NCI-H1930 (cell line): ENCODE results near the gene BMPER.
"Not testable (repeated sequence)": the region's sequence is repeated elsewhere in the genome, so short reads cannot be mapped to it uniquely, and the experiment has no call there.

Experiments used
- DNase-seq, 2 experiments: peaks; one replicate each; lab custom pipeline; 2025; lab: John Stamatoyannopoulos, UW

The BMPER gene

GRCh38 chr7:34137176-34137575, 231.8 kb downstream of the BMPER start:
- DNase-seq = no peak

GRCh38 chr7:34138483-34138882, 233.1 kb downstream of the BMPER start:
- DNase-seq = no peak

DNA sequence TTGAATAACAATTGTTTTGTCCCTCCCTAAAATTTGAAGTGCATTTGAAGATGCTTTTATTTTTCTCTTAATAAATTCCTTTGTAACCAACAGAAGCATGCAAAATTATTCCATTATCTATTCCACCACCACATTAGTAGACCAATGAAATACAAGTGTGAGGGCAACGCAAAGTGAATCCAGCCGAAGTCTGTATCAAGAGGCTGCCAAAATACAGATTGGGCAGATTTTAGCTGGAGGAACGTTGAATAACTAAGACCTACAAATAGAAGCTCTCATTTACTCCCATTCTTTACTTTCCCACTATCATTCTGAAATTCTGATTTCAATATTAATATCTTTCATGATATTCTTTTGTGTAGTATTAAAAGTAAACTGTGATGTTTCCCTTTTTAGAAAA, 233.7 kb downstream of the BMPER start:
- no peak for DNase-seq

- no peak for DNase-seq
Observed at GRCh38 chr7:34140066-34140465, 234.7 kb downstream of the BMPER start.

- no peak for DNase-seq
Observed at GRCh38 chr7:34143402-34143801, 238.1 kb downstream of the BMPER start.

GRCh38 chr7:34145603-34146002, 240.3 kb downstream of the BMPER start:
- DNase-seq = no peak

DNA sequence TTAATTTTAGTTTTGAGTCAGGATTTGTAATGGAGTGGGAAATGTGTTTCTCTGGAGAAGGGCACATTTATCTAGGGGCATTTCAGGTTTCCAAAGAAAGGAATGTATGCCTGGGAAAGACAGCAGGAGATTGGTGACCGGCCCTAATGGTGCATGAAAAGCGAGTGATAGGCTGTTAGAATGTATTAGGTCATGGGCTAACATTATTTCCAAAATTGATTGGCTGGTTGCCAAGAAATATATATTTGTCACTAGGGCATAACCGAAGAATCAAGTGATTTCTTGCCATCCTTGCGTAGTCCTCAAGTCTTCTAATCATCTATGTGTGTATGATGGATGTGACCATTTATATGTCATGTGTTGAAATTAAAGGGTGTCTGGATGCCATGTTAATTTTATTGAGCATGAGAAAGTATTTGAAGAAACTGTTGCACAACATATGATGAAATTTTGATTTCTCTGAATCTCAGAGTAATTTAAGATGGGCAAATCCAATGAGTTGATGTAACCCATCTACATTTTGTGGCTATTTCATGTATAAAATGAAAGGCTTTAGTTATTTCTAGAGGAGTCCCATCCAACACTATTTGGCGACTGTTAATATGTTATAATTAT, 248.4 kb downstream of the BMPER start:
- no peak for DNase-seq

- DNase-seq = no peak
Observed at GRCh38 chr7:34155220-34155908, 250.0 kb downstream of the BMPER start.

- no peak for DNase-seq
Observed at GRCh38 chr7:34156336-34156735, 251.0 kb downstream of the BMPER start.

DNA sequence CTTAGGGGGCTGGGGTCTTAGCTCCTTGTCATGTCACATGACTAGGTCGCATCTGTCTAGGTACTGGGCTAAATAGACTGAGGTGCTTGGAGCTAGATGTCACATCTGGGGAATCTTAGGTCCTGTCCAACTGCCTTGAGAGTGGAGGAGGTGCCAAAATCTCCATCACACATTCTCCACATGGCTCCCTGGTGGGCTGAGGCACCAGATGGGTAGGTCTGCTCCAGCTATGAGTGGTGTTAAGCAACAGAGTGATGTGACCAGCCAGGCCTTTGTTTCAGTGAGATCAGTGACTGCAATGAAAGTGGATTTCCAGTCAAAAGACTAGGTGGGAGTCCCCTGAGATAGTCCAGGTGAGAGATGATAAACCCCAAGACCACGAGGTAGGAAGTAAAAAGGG, 251.8 kb downstream of the BMPER start:
- DNase-seq = no peak

DNA sequence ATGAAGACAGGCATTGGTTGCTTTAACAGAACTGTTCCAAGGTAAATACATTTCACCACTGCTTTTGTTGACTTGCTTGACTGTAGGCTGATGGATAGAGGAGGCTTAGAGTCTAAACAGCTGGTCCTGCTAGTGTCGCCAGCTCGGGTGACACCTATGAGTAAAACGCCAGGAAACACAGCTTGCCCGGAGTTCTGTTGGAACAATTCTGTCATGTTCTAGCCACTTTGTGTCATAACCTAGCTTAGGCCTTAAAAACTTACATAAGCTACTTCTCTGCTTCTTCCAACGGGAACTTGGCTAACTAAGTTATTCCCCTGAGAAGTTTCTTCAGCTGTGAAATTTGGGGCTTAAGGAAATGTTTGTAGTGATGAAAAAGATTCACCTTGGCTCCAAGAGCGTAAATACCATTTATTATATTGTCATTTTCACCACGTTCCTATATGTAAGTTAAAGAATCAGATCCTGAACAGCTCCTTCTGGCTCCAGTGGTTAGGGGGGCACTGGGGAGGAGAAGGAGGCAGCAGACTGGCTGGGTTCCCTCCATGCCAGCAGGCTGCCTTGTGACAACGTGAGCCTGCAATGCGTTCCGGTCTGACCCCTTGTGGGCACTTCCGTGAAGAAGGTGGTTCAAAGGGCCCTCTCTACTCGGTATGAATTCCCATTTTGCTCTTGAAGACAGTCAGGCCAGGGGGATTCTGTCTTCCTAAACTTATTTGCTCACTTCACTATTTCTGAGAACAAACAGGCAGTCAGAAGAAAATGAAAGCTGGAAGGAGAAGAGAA, 253.2 kb downstream of the BMPER start:
- no peak for DNase-seq

- DNase-seq = no peak
Observed at GRCh38 chr7:34160261-34160752, 255.0 kb downstream of the BMPER start.

DNA sequence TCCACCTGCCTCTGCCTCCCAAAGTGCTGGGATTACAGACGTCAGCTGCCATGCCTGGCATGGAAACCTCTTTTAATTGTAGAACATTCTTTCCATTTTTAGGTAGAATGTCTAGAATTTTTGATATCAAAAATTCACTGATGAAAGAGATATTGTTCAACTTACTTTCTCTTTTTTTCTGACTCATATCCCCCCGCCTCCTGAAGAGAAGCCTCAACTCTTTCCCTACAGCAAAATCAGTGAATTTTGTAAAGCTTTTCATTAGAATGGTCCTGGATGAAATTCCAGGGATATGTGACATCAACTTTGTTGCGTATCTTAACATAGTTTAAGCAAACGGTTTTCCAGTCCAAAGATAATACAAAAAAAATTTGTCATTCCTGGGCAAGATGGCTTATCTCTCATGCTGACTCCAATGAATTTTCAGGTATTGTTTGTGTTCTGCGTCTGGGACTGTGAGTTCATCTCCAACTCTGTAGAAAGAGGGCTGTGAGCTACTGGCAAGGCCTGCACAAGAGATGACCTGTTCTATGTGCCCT, 256.8 kb downstream of the BMPER start:
- DNase-seq = no peak

DNA sequence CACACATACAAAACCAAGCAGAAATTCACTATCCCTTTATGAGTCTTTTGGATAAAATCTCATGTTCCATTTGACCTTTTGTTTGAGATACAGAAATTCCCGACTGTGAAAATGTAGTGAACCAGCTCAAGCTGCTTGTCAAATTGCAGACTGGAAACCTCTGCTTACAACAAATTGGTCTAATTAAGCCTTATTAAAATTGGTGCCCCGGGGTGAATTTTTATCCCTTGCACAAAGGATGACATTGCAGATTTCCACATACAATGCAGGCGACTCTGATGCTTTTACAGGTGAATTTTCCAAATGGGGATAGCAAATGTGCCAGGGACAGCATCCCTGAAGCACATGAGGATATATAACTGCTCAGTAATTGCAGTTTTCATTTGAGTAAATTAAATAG, 257.3 kb downstream of the BMPER start:
- DNase-seq = peak in 1 of 2 experiments; percentile 18

GRCh38 chr7:34163956-34164355, 258.6 kb downstream of the BMPER start:
- no peak for DNase-seq

DNA sequence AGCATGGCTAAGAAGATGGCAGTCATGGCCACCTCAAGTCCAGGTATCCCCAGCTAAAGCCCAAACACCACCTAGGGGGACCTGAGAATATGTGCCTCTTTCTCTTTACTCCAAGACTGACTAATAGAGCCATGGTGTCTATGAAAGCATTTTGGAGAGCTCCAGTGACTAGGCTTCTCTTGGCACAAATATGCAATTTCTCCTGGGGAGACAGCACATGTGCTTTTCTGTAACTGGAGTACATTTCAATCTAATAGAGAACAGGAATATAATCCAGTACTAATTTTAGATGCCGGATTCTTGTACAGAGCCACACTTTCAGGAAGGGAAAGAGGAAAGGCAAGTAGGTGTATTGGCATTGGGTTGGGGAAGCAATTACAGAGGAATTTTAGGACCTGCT, 260.1 kb downstream of the BMPER start:
- no peak for DNase-seq

- no peak for DNase-seq
Observed at GRCh38 chr7:34165927-34166550, 260.7 kb downstream of the BMPER start.

- DNase-seq = no peak
Observed at GRCh38 chr7:34168013-34168412, 262.7 kb downstream of the BMPER start.

DNA sequence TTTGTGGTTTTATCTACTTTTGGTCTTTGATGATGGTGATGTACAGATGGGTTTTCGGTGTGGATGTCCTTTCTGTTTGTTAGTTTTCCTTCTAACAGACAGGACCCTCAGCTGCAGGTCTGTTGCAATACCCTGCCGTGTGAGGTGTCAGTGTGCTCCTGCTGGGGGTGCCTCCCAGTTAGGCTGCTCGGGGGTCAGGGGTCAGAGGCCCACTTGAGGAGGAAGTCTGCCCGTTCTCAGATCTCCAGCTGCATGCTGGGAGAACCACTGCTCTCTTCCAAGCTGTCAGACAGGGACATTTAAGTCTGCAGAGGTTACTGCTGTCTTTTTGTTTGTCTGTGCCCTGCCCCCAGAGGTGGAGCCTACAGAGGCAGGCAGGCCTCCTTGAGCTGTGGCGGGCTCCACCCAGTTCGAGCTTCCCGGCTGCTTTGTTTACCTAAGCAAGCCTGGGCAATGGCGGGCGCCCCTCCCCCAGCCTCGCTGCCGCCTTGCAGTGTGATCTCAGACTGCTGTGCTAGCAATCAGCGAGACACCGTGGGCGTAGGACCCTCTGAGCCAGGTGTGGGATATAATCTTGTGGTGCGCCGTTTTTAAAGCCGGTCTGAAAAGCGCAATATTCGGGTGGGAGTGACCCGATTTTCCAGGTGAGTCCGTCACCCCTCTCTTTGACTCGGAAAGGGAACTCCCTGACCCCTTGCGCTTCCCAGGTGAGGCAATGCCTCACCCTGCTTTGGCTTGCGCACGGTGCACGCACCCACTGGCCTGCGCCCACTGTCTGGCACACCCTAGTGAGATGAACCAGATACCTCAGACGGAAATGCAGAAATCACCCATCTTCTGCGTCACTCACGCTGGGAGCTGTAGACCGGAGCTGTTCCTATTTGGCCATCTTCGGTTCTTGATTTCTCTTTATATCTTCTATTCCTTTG, 269.6 kb downstream of the BMPER start:
- not testable (repeated sequence) for DNase-seq

DNA sequence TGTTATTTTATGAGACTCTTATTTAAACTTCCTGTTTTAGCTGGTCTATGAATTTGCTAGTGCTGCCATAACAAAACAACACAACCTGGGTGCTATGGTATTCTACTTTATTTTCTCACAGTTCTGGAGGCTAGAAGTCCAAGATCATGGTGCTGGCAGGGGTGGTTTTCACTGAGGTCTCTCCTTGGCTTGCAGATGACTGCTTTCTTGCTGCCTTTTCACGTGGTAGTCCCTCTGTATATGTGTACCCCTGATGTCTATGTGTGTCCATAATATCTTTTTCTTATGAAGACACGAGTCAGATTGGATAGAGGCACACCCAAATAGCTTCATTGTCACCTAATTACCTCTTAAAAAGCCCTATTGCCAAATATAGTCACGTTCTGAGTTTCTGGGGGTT, 270.5 kb downstream of the BMPER start:
- DNase-seq = no peak

DNA sequence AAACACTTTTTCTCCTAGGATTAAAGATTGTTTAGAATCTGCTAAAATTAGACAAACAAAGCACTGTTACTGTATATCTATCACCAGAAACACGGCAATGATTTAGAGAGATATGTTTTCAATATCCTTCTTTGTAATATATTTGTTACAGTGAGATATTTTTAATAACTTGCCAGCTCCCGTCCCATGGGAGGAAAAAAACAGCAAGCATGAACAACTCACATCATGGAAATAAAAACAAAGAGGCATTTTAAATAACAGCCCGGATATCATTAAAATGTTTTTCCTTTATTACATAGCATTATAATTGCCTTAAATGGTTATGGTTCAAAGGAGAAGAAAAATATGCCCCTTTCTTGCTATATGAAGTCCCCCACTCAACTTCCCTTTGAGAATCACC, 272.1 kb downstream of the BMPER start:
- no peak for DNase-seq
